GM12873 (cell line): ENCODE measurements around the gene SMPDL3A.

ENCODE experiments used
- CTCF ChIP-seq: IDR thresholded peaks from 2 replicates; pipeline ENCODE4 v1.5.1; 2012; ENCODE audit warnings: low read depth, mild to moderate bottlenecking, moderate library complexity, low read length, control low read depth; ENCODE audit not compliant: insufficient read depth; ENCODE audit errors: missing control alignments

Gene SMPDL3A

GRCh38 chr6:122760330-122760729, 28.7 kb upstream of the SMPDL3A start:
- TF ChIP-seq CTCF: no peak

- TF ChIP-seq CTCF: no peak
Observed at GRCh38 chr6:122766256-122766655, 22.8 kb upstream of the SMPDL3A start.

GRCh38 chr6:122770835-122771601, 18.0 kb upstream of the SMPDL3A start:
- TF ChIP-seq CTCF: no peak

- TF ChIP-seq CTCF: no peak
Observed at GRCh38 chr6:122772724-122773415, 16.2 kb upstream of the SMPDL3A start.

GRCh38 chr6:122775975-122776374, 13.1 kb upstream of the SMPDL3A start:
- no peak for TF ChIP-seq CTCF

GRCh38 chr6:122778302-122778701, 10.8 kb upstream of the SMPDL3A start:
- TF ChIP-seq CTCF: no peak

GRCh38 chr6:122778985-122779661, 9.9 kb upstream of the SMPDL3A start:
- TF ChIP-seq CTCF: no peak
